ENCODE measurements around the gene GJC1. TPM values are rescaled to one million over a fixed set of nuclear protein-coding genes. Genes with fewer than 3 reads are reported as not detected.

The GJC1 gene
- total and polyA plus RNA-seq, 2 donors (not counting 3 experiments of a cell fraction or from before 2014, with no cell fraction given): 13.8 to 39.7 TPM

DNA sequence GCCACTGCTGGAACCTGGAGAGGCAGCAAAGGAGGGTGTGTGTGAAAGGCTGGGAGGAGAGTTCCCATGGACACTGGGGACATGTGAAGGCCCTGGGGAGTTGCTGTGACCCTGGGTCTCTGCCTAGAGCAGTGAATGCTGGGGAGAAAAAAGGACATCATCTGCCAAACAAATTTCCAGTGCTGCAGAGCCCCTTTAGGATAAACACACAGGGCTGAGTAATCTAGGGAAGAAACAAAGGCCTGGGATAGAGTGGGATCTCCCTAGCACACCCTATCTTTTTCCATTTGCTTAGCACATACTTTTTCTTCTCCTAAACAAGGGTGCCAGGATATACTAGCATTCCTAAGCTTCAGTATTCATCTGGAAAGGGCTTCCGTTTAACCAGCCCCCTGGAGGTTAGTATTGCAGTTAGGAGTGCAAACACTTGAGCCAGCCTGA is 14.3 kb upstream of the GJC1 start:
- no peak overlapping the region for H3K27ac ChIP-seq (ENCODE audit: insufficient read depth, low read depth, low read length)
- no peaks in the 10 kb centered on the region for H3K9me3 ChIP-seq (replicated peaks; ENCODE audit: control insufficient read depth, insufficient read depth, low read length)
- H4K20me1 ChIP-seq (replicated peaks; ENCODE audit: control insufficient read depth, extremely low read depth, insufficient read depth, low read length): no peaks in the 10 kb centered on the region
- H3K4me1 ChIP-seq (ENCODE audit: control insufficient read depth, extremely low read depth, insufficient read depth, low read length): no peaks in the 10 kb centered on the region
- H2AFZ ChIP-seq (ENCODE audit: low read depth, low read length): no peak overlapping the region
- DNase-seq (ENCODE audit: low read depth, low spot score) (peak; percentile 23), FAIRE-seq (peak; percentile 26)
- H3K79me2 ChIP-seq (ENCODE audit: control insufficient read depth, insufficient read depth, low read length): no peaks in the 10 kb centered on the region
- H3K9me1 ChIP-seq (replicated peaks; ENCODE audit: control insufficient read depth, extremely low read depth, insufficient read depth, low read length): no peaks in the 10 kb centered on the region
- intact Hi-C loops (cut with micrococcal nuclease): no loop called here
- H3K4me2 ChIP-seq (ENCODE audit: insufficient read depth, low read length): no peak overlapping the region
- no TSS peak for BruUV-seq (replicated peaks)
- ChIA-PET CTCF (interaction anchor here (1.2 to 2.0 kb wide), 4 partner anchors 13 to 206 kb away, joined by 4 to 23 read pairs (median 5); no protein-coding TSS in a partner anchor), POLR2A (no interaction called here)
- H3K27me3 ChIP-seq (ENCODE audit: control insufficient read depth in 2 of 2, insufficient read depth in 2 of 2, low read length in 2 of 2): no peaks in the 10 kb centered on the region
- dilution Hi-C loops (cut with MboI; ENCODE audit: extremely low pct_ligation_motif_present, low sequenced_read_pairs): no loop called here
- no peaks in the 10 kb centered on the region for H3K36me3 ChIP-seq (ENCODE audit: control insufficient read depth in 2 of 2, extremely low read depth in 1 of 2, insufficient read depth in 2 of 2, low read length in 2 of 2)
- H3K9ac ChIP-seq (replicated peaks; ENCODE audit: extremely low read depth, insufficient read depth, low read length): no peak overlapping the region
- no peak overlapping the region for H3K4me3 ChIP-seq (replicated peaks in 1 of 3; ENCODE audit: insufficient read depth in 1 of 3, low read depth in 1 of 3, low read length in 3 of 3)
- TF ChIP-seq, protein P1, sequence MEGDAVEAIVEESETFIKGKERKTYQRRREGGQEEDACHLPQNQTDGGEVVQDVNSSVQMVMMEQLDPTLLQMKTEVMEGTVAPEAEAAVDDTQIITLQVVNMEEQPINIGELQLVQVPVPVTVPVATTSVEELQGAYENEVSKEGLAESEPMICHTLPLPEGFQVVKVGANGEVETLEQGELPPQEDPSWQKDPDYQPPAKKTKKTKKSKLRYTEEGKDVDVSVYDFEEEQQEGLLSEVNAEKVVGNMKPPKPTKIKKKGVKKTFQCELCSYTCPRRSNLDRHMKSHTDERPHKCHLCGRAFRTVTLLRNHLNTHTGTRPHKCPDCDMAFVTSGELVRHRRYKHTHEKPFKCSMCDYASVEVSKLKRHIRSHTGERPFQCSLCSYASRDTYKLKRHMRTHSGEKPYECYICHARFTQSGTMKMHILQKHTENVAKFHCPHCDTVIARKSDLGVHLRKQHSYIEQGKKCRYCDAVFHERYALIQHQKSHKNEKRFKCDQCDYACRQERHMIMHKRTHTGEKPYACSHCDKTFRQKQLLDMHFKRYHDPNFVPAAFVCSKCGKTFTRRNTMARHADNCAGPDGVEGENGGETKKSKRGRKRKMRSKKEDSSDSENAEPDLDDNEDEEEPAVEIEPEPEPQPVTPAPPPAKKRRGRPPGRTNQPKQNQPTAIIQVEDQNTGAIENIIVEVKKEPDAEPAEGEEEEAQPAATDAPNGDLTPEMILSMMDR (IDR thresholded peaks at IDR 0.05; ENCODE audit: extremely low read depth in 1 of 2, insufficient read depth in 1 of 2, low read depth in 1 of 2, low read length in 2 of 2): peak in 1 of 2 donors; percentile 2
- TF ChIP-seq POLR2AphosphoS5 (IDR thresholded peaks at IDR 0.05; ENCODE audit: insufficient read depth, low read depth, low read length) (no peak), MYC (IDR thresholded peaks at IDR 0.05; ENCODE audit: low read depth, low read length) (no peak), GATA2 (IDR thresholded peaks at IDR 0.05; ENCODE audit: insufficient read depth, insufficient read length, low read depth, low read length) (no peak)

DNA sequence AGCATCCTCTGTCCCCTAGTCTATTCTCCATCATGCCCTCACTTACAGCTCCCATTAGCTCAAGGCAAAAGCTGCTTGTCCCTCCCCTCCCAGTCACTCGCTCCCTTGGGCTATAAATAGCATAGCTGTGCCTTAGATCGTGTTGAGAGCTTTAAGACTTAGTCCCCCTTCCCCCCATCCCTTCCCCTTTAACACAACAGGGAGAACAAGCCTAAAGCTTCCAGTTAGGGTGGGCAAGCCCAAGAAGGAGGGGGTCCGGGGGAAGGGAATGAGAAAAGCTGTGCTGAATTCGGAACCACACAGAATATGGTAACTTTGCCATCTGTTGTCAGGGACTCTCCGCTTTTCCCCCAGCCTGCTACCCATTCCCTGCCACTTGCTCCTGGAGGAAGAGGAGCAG is 12.7 kb upstream of the GJC1 start:
- H3K9me3 ChIP-seq (replicated peaks; ENCODE audit: control insufficient read depth, insufficient read depth, low read length): no peaks in the 10 kb centered on the region
- H3K9me1 ChIP-seq (replicated peaks; ENCODE audit: control insufficient read depth, extremely low read depth, insufficient read depth, low read length): no peaks in the 10 kb centered on the region
- no peak overlapping the region for H3K4me2 ChIP-seq (ENCODE audit: insufficient read depth, low read length)
- no peaks in the 10 kb centered on the region for H3K36me3 ChIP-seq (ENCODE audit: control insufficient read depth in 2 of 2, extremely low read depth in 1 of 2, insufficient read depth in 2 of 2, low read length in 2 of 2)
- DNase-seq (ENCODE audit: low read depth, low spot score): no peak
- no peaks in the 10 kb centered on the region for H4K20me1 ChIP-seq (replicated peaks; ENCODE audit: control insufficient read depth, extremely low read depth, insufficient read depth, low read length)
- CTCF ChIA-PET: interaction anchor here (1.8 kb wide), 1 partner anchor 64 kb away, joined by 12 read pairs; no protein-coding TSS in a partner anchor
- no peak overlapping the region for H3K4me3 ChIP-seq (replicated peaks in 1 of 3; ENCODE audit: insufficient read depth in 1 of 3, low read depth in 1 of 3, low read length in 3 of 3)
- no peak overlapping the region for H3K27ac ChIP-seq (ENCODE audit: insufficient read depth, low read depth, low read length)
- TF ChIP-seq FOS (IDR thresholded peaks at IDR 0.05; ENCODE audit: borderline replicate concordance, insufficient read depth, low read length): no peak
- no peak for TF ChIP-seq MYC (IDR thresholded peaks at IDR 0.05; ENCODE audit: low read depth, low read length)
- no peak for TF ChIP-seq POLR2A (IDR thresholded peaks at IDR 0.05; ENCODE audit: low read depth, low read length)
- TF ChIP-seq, protein P2, sequence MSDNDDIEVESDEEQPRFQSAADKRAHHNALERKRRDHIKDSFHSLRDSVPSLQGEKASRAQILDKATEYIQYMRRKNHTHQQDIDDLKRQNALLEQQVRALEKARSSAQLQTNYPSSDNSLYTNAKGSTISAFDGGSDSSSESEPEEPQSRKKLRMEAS (IDR thresholded peaks at IDR 0.05; ENCODE audit: insufficient read depth, insufficient read length): no peak
- no peak for TF ChIP-seq POLR2AphosphoS5 (IDR thresholded peaks at IDR 0.05; ENCODE audit: insufficient read depth, low read depth, low read length)
- TF ChIP-seq JUN (IDR thresholded peaks at IDR 0.05; ENCODE audit: borderline replicate concordance, insufficient read depth, insufficient read length, low read depth): no peak
- TF ChIP-seq EZH2 (IDR thresholded peaks at IDR 0.05; ENCODE audit: borderline replicate concordance, low read depth, low read length, severe bottlenecking): no peak
- TF ChIP-seq, protein P1 (IDR thresholded peaks at IDR 0.05; ENCODE audit: extremely low read depth in 1 of 2, insufficient read depth in 1 of 2, low read depth in 1 of 2, low read length in 2 of 2): no peak
- no peak for TF ChIP-seq GATA2 (IDR thresholded peaks at IDR 0.05; ENCODE audit: insufficient read depth, insufficient read length, low read depth, low read length)
- intact Hi-C loops (cut with micrococcal nuclease) (no loop called here), dilution Hi-C loops (cut with MboI; ENCODE audit: extremely low pct_ligation_motif_present, low sequenced_read_pairs) (no loop called here)
- no peak overlapping the region for H2AFZ ChIP-seq (ENCODE audit: low read depth, low read length)
- H3K9ac ChIP-seq (replicated peaks; ENCODE audit: extremely low read depth, insufficient read depth, low read length): no peak overlapping the region
- no peaks in the 10 kb centered on the region for H3K27me3 ChIP-seq (ENCODE audit: control insufficient read depth in 2 of 2, insufficient read depth in 2 of 2, low read length in 2 of 2)
- POLR2A ChIA-PET: no interaction called here
- no peak for FAIRE-seq
- H3K79me2 ChIP-seq (ENCODE audit: control insufficient read depth, insufficient read depth, low read length): no peaks in the 10 kb centered on the region
- no peaks in the 10 kb centered on the region for H3K4me1 ChIP-seq (ENCODE audit: control insufficient read depth, extremely low read depth, insufficient read depth, low read length)
- no TSS peak for BruUV-seq (replicated peaks)
